GM20000 (cell line): ENCODE data around the gene RNU6-7.

ENCODE experiments used
- DNase-seq: peaks from one replicate; pipeline ENCODE4 v3.0.0; 2012; ENCODE audit warnings: low spot score
- TF ChIP-seq, protein P1 (sequence below): IDR thresholded peaks from 2 replicates; pipeline ENCODE4 v1.5.1; 2012; ENCODE audit warnings: mild to moderate bottlenecking, control low read depth; ENCODE audit errors: extremely low read depth, missing control alignments

RNU6-7 gene

DNA sequence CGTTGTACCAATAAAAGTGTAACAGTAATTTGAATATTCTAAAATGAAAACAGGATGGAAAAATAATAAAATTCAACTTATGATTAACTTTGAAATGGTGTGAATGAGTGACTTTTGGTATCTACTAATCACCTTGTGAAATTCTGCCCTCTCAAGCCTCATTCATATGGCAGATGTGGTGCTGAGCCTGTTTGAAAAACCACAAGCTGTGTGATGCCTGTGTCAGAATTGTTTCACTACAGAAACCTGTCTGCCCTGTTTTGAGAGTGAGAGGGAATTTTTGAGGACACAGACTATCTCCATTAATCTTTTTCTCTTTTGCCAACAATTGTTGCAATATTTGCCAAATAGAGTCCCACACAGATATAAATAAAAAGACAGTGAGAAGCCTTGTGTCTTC, 3.9 kb upstream of the RNU6-7 start:
- DNase-seq = no peak
- TF ChIP-seq, protein P1, sequence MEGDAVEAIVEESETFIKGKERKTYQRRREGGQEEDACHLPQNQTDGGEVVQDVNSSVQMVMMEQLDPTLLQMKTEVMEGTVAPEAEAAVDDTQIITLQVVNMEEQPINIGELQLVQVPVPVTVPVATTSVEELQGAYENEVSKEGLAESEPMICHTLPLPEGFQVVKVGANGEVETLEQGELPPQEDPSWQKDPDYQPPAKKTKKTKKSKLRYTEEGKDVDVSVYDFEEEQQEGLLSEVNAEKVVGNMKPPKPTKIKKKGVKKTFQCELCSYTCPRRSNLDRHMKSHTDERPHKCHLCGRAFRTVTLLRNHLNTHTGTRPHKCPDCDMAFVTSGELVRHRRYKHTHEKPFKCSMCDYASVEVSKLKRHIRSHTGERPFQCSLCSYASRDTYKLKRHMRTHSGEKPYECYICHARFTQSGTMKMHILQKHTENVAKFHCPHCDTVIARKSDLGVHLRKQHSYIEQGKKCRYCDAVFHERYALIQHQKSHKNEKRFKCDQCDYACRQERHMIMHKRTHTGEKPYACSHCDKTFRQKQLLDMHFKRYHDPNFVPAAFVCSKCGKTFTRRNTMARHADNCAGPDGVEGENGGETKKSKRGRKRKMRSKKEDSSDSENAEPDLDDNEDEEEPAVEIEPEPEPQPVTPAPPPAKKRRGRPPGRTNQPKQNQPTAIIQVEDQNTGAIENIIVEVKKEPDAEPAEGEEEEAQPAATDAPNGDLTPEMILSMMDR = no peak

DNA sequence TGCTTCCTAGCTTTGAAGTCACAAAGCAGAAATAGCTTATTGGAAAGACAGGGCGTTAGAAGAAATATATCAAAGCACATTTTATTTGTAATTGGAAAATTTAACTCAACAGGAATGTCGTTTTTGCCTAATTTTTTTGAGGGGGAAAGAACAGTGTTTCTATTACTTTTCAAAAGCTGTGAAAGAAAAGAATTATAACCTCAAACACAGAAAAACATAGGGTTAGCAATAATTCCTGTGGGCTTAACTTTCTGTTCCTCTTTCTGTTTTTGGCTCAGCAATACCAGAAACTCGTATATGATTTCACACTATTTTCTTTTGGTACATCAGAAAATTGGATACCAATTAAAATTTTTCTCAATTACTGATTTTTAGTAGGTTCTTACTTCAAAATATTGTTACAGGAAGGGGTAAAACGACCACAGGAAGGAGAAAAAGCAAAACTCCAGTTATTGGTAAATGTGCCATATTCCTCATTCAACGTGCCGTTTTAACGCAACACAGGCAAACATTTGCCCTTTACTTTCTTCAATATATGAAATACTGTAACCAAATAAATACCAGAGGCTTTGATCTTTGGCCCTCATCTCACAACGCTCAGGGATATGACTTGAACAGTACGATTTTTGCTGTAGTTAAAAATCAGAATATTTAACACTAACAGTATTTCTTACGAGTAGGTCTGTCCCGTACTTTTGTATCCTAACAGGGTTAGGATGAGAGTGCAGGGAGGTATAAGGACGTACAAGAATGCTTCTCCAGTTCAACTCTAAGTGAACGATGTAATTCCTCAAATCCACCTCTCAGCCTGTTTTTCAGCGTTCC, 1.3 kb upstream of the RNU6-7 start:
- TF ChIP-seq, protein P1 = no peak
- DNase-seq = no peak

DNA sequence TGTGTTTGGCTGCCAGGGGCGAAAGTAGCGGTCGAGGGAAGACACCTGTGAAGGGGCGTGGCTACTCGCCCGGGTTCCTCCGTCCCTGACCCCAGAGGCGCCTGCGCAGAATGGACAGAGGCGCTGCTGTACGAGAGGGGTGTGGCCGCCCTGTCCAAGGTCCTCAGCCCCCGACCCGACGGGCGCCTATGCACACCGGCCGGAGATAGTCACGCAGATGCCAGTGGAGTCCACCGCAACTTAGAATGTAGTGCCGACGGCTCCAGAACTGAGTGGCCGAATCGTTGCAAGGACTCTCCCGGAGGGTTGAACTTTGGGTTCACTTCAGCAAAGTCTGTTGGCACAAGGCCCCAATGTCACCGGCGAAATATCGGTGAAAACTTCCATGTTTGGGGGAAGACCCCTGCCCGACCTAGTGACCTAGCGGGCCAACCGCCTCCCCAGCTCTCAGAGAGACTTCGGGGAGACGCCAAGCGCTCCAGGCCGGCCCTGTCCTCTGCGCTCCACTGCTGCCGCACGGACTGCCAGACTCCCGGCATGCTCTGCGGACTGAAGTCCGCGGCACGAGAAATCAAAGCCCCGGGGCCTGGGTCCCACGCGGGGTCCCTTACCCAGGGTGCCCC, 541 bp upstream of the RNU6-7 start:
- DNase-seq = peak; percentile 73
- TF ChIP-seq, protein P1 = no peak

DNA sequence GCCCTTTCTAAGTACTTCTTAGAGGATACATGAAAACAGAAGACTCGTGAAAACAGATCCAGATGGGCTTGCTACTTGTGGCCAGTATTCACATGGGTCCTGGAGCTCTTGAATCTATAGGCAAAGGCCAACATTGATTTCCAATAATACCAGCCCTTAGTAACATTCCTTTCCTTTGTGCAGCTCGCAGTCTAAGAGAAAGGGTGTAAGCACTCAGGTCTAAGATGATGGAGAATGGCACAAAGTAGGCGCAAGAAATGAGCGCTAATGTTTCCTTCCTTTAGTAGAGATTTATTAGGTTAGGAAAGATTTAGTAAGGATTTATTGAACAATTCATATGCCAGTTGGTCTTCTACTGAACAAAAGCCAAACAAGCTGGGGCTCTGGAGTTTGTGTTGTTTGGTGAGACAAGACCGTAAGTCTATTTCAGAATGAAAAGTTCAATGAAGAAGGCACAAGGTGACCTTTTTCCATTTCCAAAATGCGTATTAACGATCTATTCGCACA, 699 bp downstream of the RNU6-7 start:
- no peak for DNase-seq

DNA sequence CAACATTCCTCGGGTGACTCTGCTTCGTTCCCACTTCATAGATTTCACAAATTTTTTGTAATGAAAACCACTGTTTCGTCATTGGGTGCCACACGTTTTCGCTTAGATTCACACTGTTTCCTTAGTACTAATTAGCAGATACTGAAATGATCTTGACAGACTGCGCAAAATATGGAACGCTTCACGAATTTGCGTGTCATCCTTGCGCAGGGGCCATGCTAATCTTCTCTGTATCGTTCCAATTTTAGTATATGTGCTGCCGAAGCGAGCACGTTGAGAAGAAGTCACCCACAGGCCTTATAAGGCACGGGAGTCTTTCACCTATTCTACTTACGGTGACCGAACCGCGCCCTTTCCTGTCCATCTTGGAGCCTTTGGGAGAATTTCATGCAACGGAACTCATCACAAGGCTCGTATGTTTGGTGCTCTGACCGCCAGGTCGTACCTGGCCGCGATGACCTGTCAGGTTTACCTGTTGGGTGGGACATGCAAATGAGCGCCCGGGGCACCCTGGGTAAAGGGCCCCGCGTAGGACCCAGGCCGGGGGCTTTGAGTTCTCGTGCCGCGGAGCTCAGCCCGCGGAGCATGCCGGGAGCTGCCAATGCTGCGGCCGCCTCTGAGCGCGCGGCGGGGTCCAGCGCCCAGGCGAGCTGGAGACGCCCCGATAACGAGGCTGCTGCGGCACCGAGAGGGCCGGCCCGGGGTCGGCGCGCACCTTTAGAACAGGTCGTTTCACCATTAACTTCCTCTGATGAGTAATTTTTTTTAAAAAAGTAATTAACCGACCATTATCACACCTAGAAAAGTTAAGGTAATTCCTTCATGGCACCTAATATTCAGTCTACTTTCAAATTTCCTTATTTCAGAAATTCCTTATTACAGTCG, 1.4 kb downstream of the RNU6-7 start, which contains the start of gene RNU6-8:
TSS of gene RNU6-8 (minus strand) at position 272 of the 885 bp plus-strand sequence.
- TF ChIP-seq, protein P1 = no peak
- peak; percentile 79 for DNase-seq

More for the DNA sequence above, 699 bp downstream of the RNU6-7 start:
- TF ChIP-seq, protein P1 = no peak

DNA sequence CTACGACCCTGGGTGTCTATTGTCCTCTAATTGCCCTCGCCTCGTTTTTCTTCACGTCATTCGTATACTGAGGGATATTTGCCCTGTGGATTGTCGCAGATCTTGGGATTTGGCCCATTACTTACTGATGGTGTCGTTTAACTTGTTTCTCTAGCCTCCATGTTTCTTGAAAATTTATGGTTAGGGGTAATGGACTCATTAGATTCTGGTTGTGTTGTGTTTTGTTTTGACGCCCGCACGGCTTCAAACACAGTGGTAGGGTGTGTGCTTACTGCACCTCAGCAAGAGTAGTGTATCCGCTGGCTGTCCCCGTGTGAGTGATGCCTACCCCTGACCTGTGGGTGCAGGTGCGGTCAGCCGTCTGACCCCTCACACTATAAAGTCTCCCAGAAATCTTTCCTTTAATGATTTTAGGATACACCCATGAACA, 2.1 kb downstream of the RNU6-7 start:
- no peak for DNase-seq
- TF ChIP-seq, protein P1 = no peak

DNA sequence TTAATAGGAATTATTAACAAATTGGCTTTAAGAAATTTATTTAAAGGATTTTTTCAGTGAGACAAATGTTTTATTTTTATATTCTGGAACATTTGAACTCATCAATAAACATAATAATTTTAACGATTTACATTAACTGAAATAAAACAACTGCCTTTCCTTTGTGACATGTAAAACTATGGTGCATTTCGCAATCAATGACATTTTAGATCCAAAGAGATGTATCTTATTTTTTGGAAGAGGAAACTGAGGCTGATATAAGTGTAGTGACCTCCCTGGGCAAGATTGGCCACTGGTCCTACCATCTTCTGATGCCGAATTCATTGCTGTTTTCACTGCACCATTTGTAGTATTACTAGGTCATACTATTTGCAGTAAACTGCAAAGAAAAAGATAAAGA, 3.7 kb downstream of the RNU6-7 start:
- TF ChIP-seq, protein P1 = no peak
- DNase-seq = no peak
